Transverse colon (tissue), 4 donors: Measurements from ENCODE around the gene LRIG1.

Source experiments
- CTCF ChIP-seq, 5 experiments: fragments of 200-600 bp in 3 of 5; fragments of 450-650 bp in 2 of 5; sonication (generic) in 3 of 5; IDR thresholded peaks; 1 replicate in 2 of 5; 2 replicates in 3 of 5; pipeline ENCODE4 v1.5.1; 2016 to 2017; ENCODE audit warnings: antibody characterized with exemption in 5 of 5, inconsistent platforms in 3 of 5, mild to moderate bottlenecking in 2 of 5, moderate library complexity in 1 of 5
- EP300 ChIP-seq: sonication (generic); formaldehyde crosslinking; IDR thresholded peaks from one replicate; pipeline ENCODE4 v1.6.1; 2017; ENCODE audit warnings: antibody characterized with exemption, low read depth
- POLR2A ChIP-seq: fragments of 450-650 bp; IDR thresholded peaks from one replicate; pipeline ENCODE4 v1.6.1; 2016; ENCODE audit warnings: antibody characterized with exemption, mild to moderate bottlenecking, moderate library complexity
- POLR2AphosphoS5 ChIP-seq, 3 donors: sonication (generic); formaldehyde crosslinking; IDR thresholded peaks; one replicate each; pipeline ENCODE4 v1.6.1; 2016; ENCODE audit warnings: antibody characterized with exemption in 3 of 3

- TF ChIP-seq POLR2AphosphoS5 (IDR thresholded peaks at IDR 0.05) (no peak), CTCF (IDR thresholded peaks at IDR 0.05) (no peak), POLR2A (no peak), EP300 (no peak)
Observed at GRCh38 chr3:66441129-66441528, 59.7 kb downstream of the LRIG1 start.
